Astrocyte (in vitro differentiated cells and primary cell): ENCODE measurements around the gene DCTD. TPM values are rescaled to one million over a fixed set of nuclear protein-coding genes. Genes with fewer than 3 reads are reported as not detected.
"Not testable (repeated sequence)": the region's sequence is repeated elsewhere in the genome, so short reads cannot be mapped to it uniquely, and the experiment has no call there.

ENCODE experiments used
- DNase-seq: peaks from one replicate; pipeline ENCODE4 v3.0.0-alpha.2; 2010; ENCODE audit warnings: low read depth
- FAIRE-seq: peaks from 2 replicates; lab custom pipeline; 2011; peaks lifted over from hg19 to GRCh38; lab: Jason Lieb, UNC
- H2AFZ ChIP-seq: 2 replicates; pipeline ENCODE4 v1.6.0; 2012; ENCODE audit warnings: low read depth, low read length, inconsistent platforms
- H3K27ac ChIP-seq: 2 replicates; pipeline ENCODE4 v1.5.1; 2011; ENCODE audit warnings: low read depth, low read length, inconsistent platforms
- H3K27me3 ChIP-seq: 2 replicates; pipeline ENCODE4 v1.6.0; 2011; ENCODE audit warnings: low read length, inconsistent platforms; ENCODE audit not compliant: insufficient read depth
- H3K36me3 ChIP-seq: 2 replicates; pipeline ENCODE4 v1.5.1; 2011; ENCODE audit warnings: low read length, inconsistent platforms; ENCODE audit not compliant: insufficient read depth
- H3K4me1 ChIP-seq: 2 replicates; pipeline ENCODE4 v1.5.1; 2011; ENCODE audit warnings: low read length, inconsistent platforms; ENCODE audit not compliant: insufficient read depth
- H3K4me2 ChIP-seq: 2 replicates; pipeline ENCODE4 v1.6.0; 2012; ENCODE audit warnings: low read length, inconsistent platforms
- H3K4me3 ChIP-seq: 2 replicates; pipeline ENCODE4 v1.5.1; 2011; ENCODE audit warnings: low read depth, mild to moderate bottlenecking, low read length, inconsistent platforms; ENCODE audit not compliant: insufficient read depth
- H3K79me2 ChIP-seq: 2 replicates; pipeline ENCODE4 v1.6.0; 2012; ENCODE audit warnings: mild to moderate bottlenecking, low read length, inconsistent platforms; ENCODE audit not compliant: insufficient read depth
- H3K9ac ChIP-seq: 2 replicates; pipeline ENCODE4 v1.6.0; 2012; ENCODE audit warnings: mild to moderate bottlenecking, low read length, inconsistent platforms
- H3K9me3 ChIP-seq: 2 replicates; pipeline ENCODE4 v1.5.1; 2012; ENCODE audit warnings: low read depth, mild to moderate bottlenecking, low read length, inconsistent platforms; ENCODE audit not compliant: insufficient read depth
- H4K20me1 ChIP-seq: 2 replicates; pipeline ENCODE4 v1.6.0; 2012; ENCODE audit warnings: low read length, inconsistent platforms; ENCODE audit not compliant: insufficient read depth
- H3K27ac Mint-ChIP-seq: one replicate; pipeline ENCODE4 v1.8.0; 2021; ENCODE audit warnings: mild to moderate bottlenecking, mixed read lengths; ENCODE audit not compliant: unreplicated experiment
- H3K27me3 Mint-ChIP-seq: one replicate; pipeline ENCODE4 v1.8.0; 2021; ENCODE audit warnings: low read depth, mixed read lengths; ENCODE audit not compliant: unreplicated experiment
- H3K36me3 Mint-ChIP-seq: one replicate; pipeline ENCODE4 v1.8.0; 2021; ENCODE audit warnings: low read depth, mixed read lengths; ENCODE audit not compliant: unreplicated experiment
- H3K4me1 Mint-ChIP-seq: one replicate; pipeline ENCODE4 v1.8.0; 2021; ENCODE audit warnings: low read depth, mixed read lengths; ENCODE audit not compliant: unreplicated experiment
- H3K4me3 Mint-ChIP-seq: one replicate; pipeline ENCODE4 v1.8.0; 2021; ENCODE audit warnings: mild to moderate bottlenecking, moderate library complexity, mixed read lengths; ENCODE audit not compliant: unreplicated experiment
- H3K9me3 Mint-ChIP-seq: one replicate; pipeline ENCODE4 v1.8.0; 2021; ENCODE audit warnings: mild to moderate bottlenecking, mixed read lengths; ENCODE audit not compliant: unreplicated experiment
- EZH2 ChIP-seq: IDR thresholded peaks from 2 replicates; pipeline ENCODE4 v1.6.1; 2012; ENCODE audit warnings: mild to moderate bottlenecking, low read length, inconsistent platforms; ENCODE audit not compliant: insufficient read depth
- total RNA-seq: library from RNA; stranded (reverse); gene quantifications from 2 replicates; pipeline ENCODE4 v1.2.1, GENCODE V29; 2021
- TF ChIP-seq, protein P1 (sequence below): IDR thresholded peaks from 2 replicates; pipeline ENCODE4 v1.5.1; 2011; ENCODE audit warnings: low read depth, mild to moderate bottlenecking, inconsistent platforms, low read length, moderate library complexity; ENCODE audit not compliant: insufficient read depth

The DCTD gene
- total RNA-seq, 1 donor from 2014 or later: 119 TPM

GRCh38 chr4:182903013-182903412, 14.2 kb downstream of the DCTD start:
- TF ChIP-seq, protein P1, sequence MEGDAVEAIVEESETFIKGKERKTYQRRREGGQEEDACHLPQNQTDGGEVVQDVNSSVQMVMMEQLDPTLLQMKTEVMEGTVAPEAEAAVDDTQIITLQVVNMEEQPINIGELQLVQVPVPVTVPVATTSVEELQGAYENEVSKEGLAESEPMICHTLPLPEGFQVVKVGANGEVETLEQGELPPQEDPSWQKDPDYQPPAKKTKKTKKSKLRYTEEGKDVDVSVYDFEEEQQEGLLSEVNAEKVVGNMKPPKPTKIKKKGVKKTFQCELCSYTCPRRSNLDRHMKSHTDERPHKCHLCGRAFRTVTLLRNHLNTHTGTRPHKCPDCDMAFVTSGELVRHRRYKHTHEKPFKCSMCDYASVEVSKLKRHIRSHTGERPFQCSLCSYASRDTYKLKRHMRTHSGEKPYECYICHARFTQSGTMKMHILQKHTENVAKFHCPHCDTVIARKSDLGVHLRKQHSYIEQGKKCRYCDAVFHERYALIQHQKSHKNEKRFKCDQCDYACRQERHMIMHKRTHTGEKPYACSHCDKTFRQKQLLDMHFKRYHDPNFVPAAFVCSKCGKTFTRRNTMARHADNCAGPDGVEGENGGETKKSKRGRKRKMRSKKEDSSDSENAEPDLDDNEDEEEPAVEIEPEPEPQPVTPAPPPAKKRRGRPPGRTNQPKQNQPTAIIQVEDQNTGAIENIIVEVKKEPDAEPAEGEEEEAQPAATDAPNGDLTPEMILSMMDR: no peak
- TF ChIP-seq EZH2: no peak
- Histone ChIP-seq H3K27me3 (no peaks in the 10 kb centered on the region), H3K79me2 (peaks cover 26% of the 10 kb centered on the region), H3K9me3 (no peaks in the 10 kb centered on the region), H4K20me1 (peaks cover 70% of the 10 kb centered on the region), H3K36me3 (peaks cover 25% of the 10 kb centered on the region), H3K4me1 (no peaks in the 10 kb centered on the region), H2AFZ (no peak overlapping the region), H3K27ac (no peak overlapping the region), H3K4me2 (no peak overlapping the region), H3K9ac (no peak overlapping the region), H3K4me3 (no peak overlapping the region)
- Mint-ChIP-seq H3K27ac (no peak overlapping the region), H3K36me3 (peaks cover 37% of the 10 kb centered on the region), H3K27me3 (no peaks in the 10 kb centered on the region), H3K9me3 (no peaks in the 10 kb centered on the region), H3K4me1 (peaks cover 8% of the 10 kb centered on the region), H3K4me3 (no peak overlapping the region)
- DNase-seq: no peak
- no peak for FAIRE-seq

DNA sequence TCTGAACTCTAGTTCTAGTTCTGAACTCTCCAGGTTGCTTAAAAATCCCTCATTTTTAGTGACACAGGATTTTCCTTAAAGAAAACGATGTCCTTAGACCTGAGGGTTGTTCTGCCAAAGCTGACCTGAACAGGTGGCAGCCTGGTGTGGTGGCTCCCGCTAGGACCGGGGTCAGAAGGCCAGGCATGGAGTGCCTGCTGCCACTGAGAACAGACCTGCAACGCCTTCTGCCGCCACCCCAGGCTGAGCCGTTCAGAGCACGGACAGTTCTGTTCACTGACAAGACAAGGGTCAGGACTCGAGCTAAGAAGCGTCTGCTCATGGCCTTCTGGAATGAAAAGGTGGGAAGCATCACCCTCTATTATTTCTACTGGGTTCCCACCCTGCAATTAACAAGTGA, 15.8 kb downstream of the DCTD start:
- H3K4me1 Mint-ChIP-seq: peaks cover 8% of the 10 kb centered on the region
- H3K27me3 ChIP-seq: no peaks in the 10 kb centered on the region
- no peak overlapping the region for H2AFZ ChIP-seq
- H3K9ac ChIP-seq: no peak overlapping the region
- H3K4me2 ChIP-seq: no peak overlapping the region
- H3K4me3 Mint-ChIP-seq: no peak overlapping the region
- H3K79me2 ChIP-seq: peaks cover 28% of the 10 kb centered on the region
- H3K36me3 Mint-ChIP-seq: peaks cover 35% of the 10 kb centered on the region
- peaks cover 72% of the 10 kb centered on the region for H4K20me1 ChIP-seq
- H3K27ac Mint-ChIP-seq: no peak overlapping the region
- H3K9me3 Mint-ChIP-seq: no peaks in the 10 kb centered on the region
- peaks cover 22% of the 10 kb centered on the region for H3K36me3 ChIP-seq
- no peaks in the 10 kb centered on the region for H3K27me3 Mint-ChIP-seq
- no peaks in the 10 kb centered on the region for H3K4me1 ChIP-seq
- no peaks in the 10 kb centered on the region for H3K9me3 ChIP-seq
- no peak overlapping the region for H3K4me3 ChIP-seq
- DNase-seq (no peak), FAIRE-seq (no peak)
- TF ChIP-seq, protein P1: no peak
- no peak for TF ChIP-seq EZH2
- H3K27ac ChIP-seq: no peak overlapping the region

DNA sequence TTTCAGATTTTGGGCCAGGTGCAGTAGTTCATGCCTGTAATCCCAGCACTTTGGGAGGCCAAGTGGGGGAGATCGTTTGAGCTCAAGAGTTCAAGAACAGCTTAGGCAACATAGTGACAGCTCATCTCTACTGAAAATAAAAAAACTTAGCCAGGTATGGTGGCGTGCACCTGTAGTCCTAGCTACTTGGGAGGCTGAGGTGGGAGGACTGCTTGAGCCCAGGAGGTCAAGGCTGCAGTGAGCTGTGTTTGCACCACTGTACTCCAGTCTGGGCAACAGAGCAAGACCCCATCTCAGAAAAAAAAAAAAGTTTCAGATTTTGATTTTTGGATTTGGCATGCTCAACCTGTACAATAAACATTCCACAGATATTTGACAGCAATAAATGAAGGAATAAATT, 17.2 kb downstream of the DCTD start:
- H3K9me3 Mint-ChIP-seq, H3K4me3 ChIP-seq, H3K9me3 ChIP-seq, H3K4me1 Mint-ChIP-seq, H3K4me2 ChIP-seq, H3K4me1 ChIP-seq, FAIRE-seq, H3K27ac ChIP-seq, H3K4me3 Mint-ChIP-seq, H3K27ac Mint-ChIP-seq, H3K9ac ChIP-seq, H3K27me3 Mint-ChIP-seq, H2AFZ ChIP-seq, DNase-seq, H3K27me3 ChIP-seq: not testable (repeated sequence)
- Histone ChIP-seq H3K36me3 (peaks cover 25% of the 10 kb centered on the region), H3K79me2 (peaks cover 20% of the 10 kb centered on the region), H4K20me1 (peaks cover 77% of the 10 kb centered on the region)
- peaks cover 43% of the 10 kb centered on the region for H3K36me3 Mint-ChIP-seq
